ENCODE data around the gene PTPRN2.

DNA sequence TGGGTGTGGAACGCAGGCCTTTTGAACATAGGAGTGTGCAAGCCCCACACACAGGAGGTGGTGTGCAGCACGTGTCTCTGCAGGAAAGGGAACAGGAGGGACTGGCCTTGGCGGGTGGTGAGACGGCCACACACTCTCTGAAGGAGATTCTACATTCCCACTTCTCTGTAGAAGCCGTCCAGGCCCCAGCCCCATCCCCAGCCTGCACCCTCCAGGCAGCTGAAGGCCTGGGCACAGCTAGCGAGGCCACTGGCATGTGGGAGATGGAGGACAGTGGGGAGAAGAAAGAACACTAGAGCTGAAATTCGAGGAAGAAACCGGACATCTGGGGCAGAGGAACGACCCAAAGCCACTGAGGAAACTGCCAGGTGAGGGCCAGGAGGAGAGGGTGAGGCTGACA lies 743.5 kb downstream of the PTPRN2 start:
- TF ChIP-seq POLR2AphosphoS5 (IDR thresholded peaks at IDR 0.05) (no peak), POLR2A (IDR thresholded peaks at IDR 0.05) (no peak), EP300 (IDR thresholded peaks at IDR 0.05) (no peak)
- TF ChIP-seq, protein P1, sequence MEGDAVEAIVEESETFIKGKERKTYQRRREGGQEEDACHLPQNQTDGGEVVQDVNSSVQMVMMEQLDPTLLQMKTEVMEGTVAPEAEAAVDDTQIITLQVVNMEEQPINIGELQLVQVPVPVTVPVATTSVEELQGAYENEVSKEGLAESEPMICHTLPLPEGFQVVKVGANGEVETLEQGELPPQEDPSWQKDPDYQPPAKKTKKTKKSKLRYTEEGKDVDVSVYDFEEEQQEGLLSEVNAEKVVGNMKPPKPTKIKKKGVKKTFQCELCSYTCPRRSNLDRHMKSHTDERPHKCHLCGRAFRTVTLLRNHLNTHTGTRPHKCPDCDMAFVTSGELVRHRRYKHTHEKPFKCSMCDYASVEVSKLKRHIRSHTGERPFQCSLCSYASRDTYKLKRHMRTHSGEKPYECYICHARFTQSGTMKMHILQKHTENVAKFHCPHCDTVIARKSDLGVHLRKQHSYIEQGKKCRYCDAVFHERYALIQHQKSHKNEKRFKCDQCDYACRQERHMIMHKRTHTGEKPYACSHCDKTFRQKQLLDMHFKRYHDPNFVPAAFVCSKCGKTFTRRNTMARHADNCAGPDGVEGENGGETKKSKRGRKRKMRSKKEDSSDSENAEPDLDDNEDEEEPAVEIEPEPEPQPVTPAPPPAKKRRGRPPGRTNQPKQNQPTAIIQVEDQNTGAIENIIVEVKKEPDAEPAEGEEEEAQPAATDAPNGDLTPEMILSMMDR (IDR thresholded peaks at IDR 0.05) = no peak
